Right lung (tissue), 5 donors: Measurements from ENCODE around the gene BSND. TPM values are rescaled to one million over a fixed set of nuclear protein-coding genes. Genes with fewer than 3 reads are reported as not detected.

ENCODE experiments used
- DNase-seq, 2 donors: peaks; one replicate each; pipeline ENCODE4 v3.0.0-alpha.2; 2013
- polyA plus RNA-seq, 5 donors: library from polyadenylated mRNA; unstranded; fragments of 120-200 nt; gene quantifications; one replicate each; pipeline versions ENCODE4 v1.2.1 to v1.2.3, GENCODE V29; 2013; ENCODE audit warnings: inconsistent platforms in 1 of 5, low replicate concordance in 1 of 5; ENCODE audit not compliant: insufficient read length in 5 of 5, insufficient read depth in 1 of 5

Gene BSND
- polyA plus RNA-seq, 5 donors: 0.04 to 0.13 (median 0.06) TPM; not detected in 2

GRCh38 chr1:54975356-54976108, 23.2 kb upstream of the BSND start:
- no peak for DNase-seq

- no peak for DNase-seq
Observed at GRCh38 chr1:54976747-54977146, 22.0 kb upstream of the BSND start.

GRCh38 chr1:54977533-54978297, 21.0 kb upstream of the BSND start:
- no peak for DNase-seq

GRCh38 chr1:54978528-54979326, 20.0 kb upstream of the BSND start:
- no peak for DNase-seq

- DNase-seq: no peak
Observed at GRCh38 chr1:54979327-54979891, 19.3 kb upstream of the BSND start.

GRCh38 chr1:54980046-54980527, 18.6 kb upstream of the BSND start:
- no peak for DNase-seq

- DNase-seq: no peak
Observed at GRCh38 chr1:54980528-54981241, 18.0 kb upstream of the BSND start, which contains the start of gene TMEM61. TSS of gene TMEM61 (plus strand) at chr1:54980628. CDS start at chr1:54981066, 438 bp downstream.

GRCh38 chr1:54981466-54981865, 17.3 kb upstream of the BSND start:
- DNase-seq: no peak

GRCh38 chr1:54982739-54983138, 16.0 kb upstream of the BSND start:
- DNase-seq: no peak

- DNase-seq: no peak
Observed at GRCh38 chr1:54984131-54984842, 14.4 kb upstream of the BSND start.

GRCh38 chr1:54985556-54985955, 13.2 kb upstream of the BSND start:
- DNase-seq: no peak

- no peak for DNase-seq
Observed at GRCh38 chr1:54986025-54986424, 12.7 kb upstream of the BSND start.

GRCh38 chr1:54986533-54986932, 12.2 kb upstream of the BSND start:
- no peak for DNase-seq

- DNase-seq: no peak
Observed at GRCh38 chr1:54987427-54987826, 11.3 kb upstream of the BSND start.

- no peak for DNase-seq
Observed at GRCh38 chr1:54987919-54988705, 10.6 kb upstream of the BSND start.

- DNase-seq: no peak
Observed at GRCh38 chr1:54988975-54989374, 9.8 kb upstream of the BSND start.

GRCh38 chr1:54989473-54989872, 9.3 kb upstream of the BSND start:
- DNase-seq: no peak

GRCh38 chr1:54989968-54990810, 8.5 kb upstream of the BSND start:
- no peak for DNase-seq

GRCh38 chr1:54990916-54991315, 7.8 kb upstream of the BSND start:
- no peak for DNase-seq
